Suprapubic skin (tissue), 3 donors: Measurements from ENCODE around the gene HSD17B8.
A peak's percentile ranks its signal among the peaks of the same experiment; 100 is the strongest.

Experiments
- CTCF ChIP-seq, 2 donors: fragments of 200-600 bp in 1 of 2; fragments of 450-650 bp in 1 of 2; sonication (generic) in 1 of 2; IDR thresholded peaks; one replicate each; pipeline ENCODE4 v1.5.1; 2016 to 2019; ENCODE audit warnings: antibody characterized with exemption in 2 of 2, mild to moderate bottlenecking in 1 of 2, moderate library complexity in 1 of 2
- EP300 ChIP-seq: sonication (generic); formaldehyde crosslinking; IDR thresholded peaks from one replicate; pipeline ENCODE4 v1.6.1; 2017; ENCODE audit warnings: antibody characterized with exemption
- POLR2A ChIP-seq, 2 donors: fragments of 450-650 bp; IDR thresholded peaks; one replicate each; pipeline ENCODE4 v1.6.1; 2017; ENCODE audit warnings: antibody characterized with exemption in 2 of 2, mild to moderate bottlenecking in 2 of 2, moderate library complexity in 2 of 2

GRCh38 chr6:33200219-33201146, 4.0 kb upstream of the HSD17B8 start, which contains the start of the genes RXRB and SLC39A7:
- TF ChIP-seq EP300 (no peak), CTCF (IDR thresholded peaks at IDR 0.05) (no peak), POLR2A (IDR thresholded peaks at IDR 0.05) (peak; percentile 46 to 73)
